PFSK-1 (cell line): ENCODE data around the gene ODF2.

Experiments
- FOXP2 ChIP-seq: optimal IDR thresholded peaks from 2 replicates; pipeline ENCODE3; 2011; ENCODE audit warnings: borderline replicate concordance, control low read depth, inconsistent platforms; ENCODE audit not compliant: insufficient read depth; ENCODE audit errors: extremely low read length, extremely low read depth
- POLR2AphosphoS5 ChIP-seq: IDR thresholded peaks from 2 replicates; pipeline ENCODE4 v1.6.1; 2012; ENCODE audit warnings: low read depth, mild to moderate bottlenecking, control low read depth, low read length, moderate library complexity
- SIN3A ChIP-seq: IDR thresholded peaks from 2 replicates; pipeline ENCODE4 v1.6.1; 2012; ENCODE audit warnings: mild to moderate bottlenecking, low read length, moderate library complexity, borderline replicate concordance; ENCODE audit not compliant: insufficient read depth
- TAF1 ChIP-seq: IDR thresholded peaks from 2 replicates; pipeline ENCODE4 v1.6.1; 2012; ENCODE audit warnings: low read length, control low read depth, borderline replicate concordance; ENCODE audit not compliant: insufficient read depth
- TF ChIP-seq, protein P1 (sequence below), 2 experiments: IDR thresholded peaks; 2 replicates each; pipeline versions ENCODE4 v1.6.1 to v1.8.0; 2011 to 2012; ENCODE audit warnings: low read depth in 2 of 2, low read length in 2 of 2, control low read depth in 1 of 2, inconsistent platforms in 1 of 2, mild to moderate bottlenecking in 1 of 2, moderate library complexity in 1 of 2; ENCODE audit not compliant: insufficient read depth in 1 of 2

GRCh38 chr9:128411364-128412119, 44.3 kb upstream of the ODF2 start:
- no peak for TF ChIP-seq POLR2AphosphoS5
- TF ChIP-seq TAF1, result no peak
- TF ChIP-seq SIN3A, result no peak
- TF ChIP-seq, protein P1, sequence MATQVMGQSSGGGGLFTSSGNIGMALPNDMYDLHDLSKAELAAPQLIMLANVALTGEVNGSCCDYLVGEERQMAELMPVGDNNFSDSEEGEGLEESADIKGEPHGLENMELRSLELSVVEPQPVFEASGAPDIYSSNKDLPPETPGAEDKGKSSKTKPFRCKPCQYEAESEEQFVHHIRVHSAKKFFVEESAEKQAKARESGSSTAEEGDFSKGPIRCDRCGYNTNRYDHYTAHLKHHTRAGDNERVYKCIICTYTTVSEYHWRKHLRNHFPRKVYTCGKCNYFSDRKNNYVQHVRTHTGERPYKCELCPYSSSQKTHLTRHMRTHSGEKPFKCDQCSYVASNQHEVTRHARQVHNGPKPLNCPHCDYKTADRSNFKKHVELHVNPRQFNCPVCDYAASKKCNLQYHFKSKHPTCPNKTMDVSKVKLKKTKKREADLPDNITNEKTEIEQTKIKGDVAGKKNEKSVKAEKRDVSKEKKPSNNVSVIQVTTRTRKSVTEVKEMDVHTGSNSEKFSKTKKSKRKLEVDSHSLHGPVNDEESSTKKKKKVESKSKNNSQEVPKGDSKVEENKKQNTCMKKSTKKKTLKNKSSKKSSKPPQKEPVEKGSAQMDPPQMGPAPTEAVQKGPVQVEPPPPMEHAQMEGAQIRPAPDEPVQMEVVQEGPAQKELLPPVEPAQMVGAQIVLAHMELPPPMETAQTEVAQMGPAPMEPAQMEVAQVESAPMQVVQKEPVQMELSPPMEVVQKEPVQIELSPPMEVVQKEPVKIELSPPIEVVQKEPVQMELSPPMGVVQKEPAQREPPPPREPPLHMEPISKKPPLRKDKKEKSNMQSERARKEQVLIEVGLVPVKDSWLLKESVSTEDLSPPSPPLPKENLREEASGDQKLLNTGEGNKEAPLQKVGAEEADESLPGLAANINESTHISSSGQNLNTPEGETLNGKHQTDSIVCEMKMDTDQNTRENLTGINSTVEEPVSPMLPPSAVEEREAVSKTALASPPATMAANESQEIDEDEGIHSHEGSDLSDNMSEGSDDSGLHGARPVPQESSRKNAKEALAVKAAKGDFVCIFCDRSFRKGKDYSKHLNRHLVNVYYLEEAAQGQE (IDR thresholded peaks at IDR 0.05; ENCODE audit: insufficient read depth in 1 of 2, low read depth in 2 of 2, low read length in 2 of 2), result no peak
- no peak for TF ChIP-seq FOXP2
